LHCN-M2 (cell line): ENCODE results near the gene AKIRIN1. TPM values are rescaled to one million over a fixed set of nuclear protein-coding genes. Genes with fewer than 3 reads are reported as not detected.
"Not testable (repeated sequence)": the region's sequence is repeated elsewhere in the genome, so short reads cannot be mapped to it uniquely, and the experiment has no call there.

ENCODE experiments used
- DNase-seq: peaks from one replicate; pipeline ENCODE4 v3.0.0-alpha.2; 2012; ENCODE audit warnings: low read depth
- polyA plus RNA-seq: library from polyadenylated mRNA; unstranded; fragments of >200 nt; gene quantifications from one replicate; pipeline ENCODE4 v1.2.1, GENCODE V29; 2012; ENCODE audit warnings: missing spikeins
- total RNA-seq: library from RNA; depleted of rRNA; stranded (reverse); fragments of >200 nt; gene quantifications from 2 replicates; pipeline ENCODE4 v1.2.3, GENCODE V29; 2014; rRNA removed

Gene AKIRIN1, protein sequence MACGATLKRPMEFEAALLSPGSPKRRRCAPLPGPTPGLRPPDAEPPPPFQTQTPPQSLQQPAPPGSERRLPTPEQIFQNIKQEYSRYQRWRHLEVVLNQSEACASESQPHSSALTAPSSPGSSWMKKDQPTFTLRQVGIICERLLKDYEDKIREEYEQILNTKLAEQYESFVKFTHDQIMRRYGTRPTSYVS
- total RNA-seq = 52.4 and 52.6 TPM in 2 replicates
- polyA plus RNA-seq = 27.0 TPM

DNA sequence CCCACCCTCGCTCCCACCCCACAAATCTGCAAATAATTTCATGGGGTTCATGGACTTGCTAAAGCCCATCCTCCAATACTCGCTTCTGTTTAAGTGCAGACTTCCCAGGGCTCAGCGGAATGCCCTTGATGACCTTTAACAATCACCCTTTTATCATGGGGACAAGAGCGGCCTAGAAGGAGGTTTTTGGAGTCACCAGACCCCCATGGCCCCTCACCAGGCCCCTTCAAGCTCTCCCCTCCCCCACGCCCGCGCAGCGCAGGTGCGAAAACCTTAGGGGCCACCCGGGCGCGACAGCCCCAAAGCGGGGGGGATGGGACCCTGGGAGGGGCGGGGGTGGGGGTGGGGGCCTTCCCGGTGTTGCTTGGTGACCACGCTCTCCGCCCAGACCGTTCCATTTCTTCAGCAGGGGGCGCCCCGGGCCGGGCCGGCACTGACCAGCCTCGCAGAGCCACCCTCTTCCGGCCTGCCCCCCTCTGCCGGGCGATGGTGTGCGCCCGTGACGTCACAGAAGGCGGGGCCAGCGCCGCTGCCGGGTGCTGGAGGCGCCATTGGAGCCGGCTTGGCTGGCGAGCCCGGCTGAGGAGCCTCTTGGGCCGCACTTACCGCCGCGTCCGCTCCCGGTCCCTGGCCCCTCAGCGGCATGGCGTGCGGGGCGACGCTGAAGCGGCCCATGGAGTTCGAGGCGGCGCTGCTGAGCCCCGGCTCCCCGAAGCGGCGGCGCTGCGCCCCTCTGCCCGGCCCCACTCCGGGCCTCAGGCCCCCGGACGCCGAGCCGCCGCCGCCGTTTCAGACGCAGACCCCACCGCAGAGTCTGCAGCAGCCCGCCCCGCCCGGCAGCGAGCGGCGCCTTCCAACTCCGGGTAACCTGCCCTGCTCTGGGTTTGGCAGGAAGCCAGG is at the start of gene AKIRIN1:
TSS of gene AKIRIN1 (plus strand) at position 539 of the 900 bp plus-strand sequence. CDS start at position 644, 105 bp downstream.
- peak; percentile 95 for DNase-seq

DNA sequence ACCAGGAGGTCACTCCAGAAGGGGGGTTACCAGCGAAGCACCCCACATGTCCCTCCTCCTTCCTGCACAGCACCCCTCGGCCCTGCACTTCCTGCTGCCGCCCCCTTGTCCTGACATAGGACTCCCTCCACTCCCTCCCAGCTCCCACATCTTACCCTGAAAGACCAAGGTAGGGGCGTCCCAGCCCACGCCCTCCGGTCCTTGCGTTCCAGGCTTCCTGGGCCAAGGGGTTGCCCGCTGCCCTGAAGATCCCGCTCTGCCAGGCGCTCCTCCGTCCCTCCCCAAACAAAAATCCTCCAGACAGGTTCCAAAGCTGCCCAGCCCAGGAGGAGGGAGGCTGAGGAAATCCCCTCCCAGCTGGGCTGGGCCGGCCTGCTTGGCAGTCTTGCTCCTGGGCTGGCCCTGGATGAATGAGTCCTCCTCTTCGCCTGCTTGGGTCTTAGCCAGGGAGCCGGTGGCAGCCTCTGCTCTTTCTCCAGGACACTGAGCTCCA is 49.5 kb upstream of the AKIRIN1 start, which contains the start of gene RHBDL2:
TSS of gene RHBDL2 (minus strand) at position 304 of the 493 bp plus-strand sequence. CDS start 22,618 bp downstream, outside the sequence.
- DNase-seq = peak; percentile 44

DNA sequence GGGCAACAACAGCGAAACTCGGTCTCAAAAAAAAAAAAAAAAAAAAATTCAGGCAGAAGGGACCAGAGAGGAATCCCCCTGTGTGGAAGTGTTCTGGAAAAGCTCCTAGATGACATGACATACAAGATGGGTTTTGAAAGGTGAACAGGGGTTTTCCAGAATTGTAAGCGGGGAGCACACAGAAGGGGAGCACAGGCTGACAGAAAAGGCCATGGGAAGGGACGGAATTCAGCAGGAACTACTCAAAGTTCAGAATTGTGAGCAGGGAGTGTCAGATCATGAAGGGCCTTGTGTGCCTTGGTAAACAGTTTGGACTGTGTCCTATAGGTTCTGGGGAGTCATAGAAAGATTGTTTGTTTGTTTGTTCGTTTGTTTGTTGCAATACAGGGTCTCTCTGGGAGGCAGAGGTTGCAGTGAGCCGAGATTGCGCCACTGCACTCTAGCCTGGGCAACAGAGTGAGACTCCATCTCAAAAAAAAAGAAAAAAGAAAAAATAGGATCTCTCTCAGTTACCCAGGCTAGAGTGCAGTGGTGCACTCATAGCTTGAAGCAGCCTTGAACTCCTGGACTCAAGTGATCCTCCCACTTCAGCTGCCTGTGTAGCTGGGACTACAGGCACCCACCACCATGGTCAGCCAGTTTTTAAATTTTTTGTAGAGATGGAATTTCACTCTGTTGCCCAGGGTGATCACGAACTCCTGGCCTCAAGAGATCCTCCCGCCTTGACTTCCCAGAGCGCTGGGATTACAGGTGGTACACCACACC is 48.2 kb upstream of the AKIRIN1 start:
- no peak for DNase-seq

DNA sequence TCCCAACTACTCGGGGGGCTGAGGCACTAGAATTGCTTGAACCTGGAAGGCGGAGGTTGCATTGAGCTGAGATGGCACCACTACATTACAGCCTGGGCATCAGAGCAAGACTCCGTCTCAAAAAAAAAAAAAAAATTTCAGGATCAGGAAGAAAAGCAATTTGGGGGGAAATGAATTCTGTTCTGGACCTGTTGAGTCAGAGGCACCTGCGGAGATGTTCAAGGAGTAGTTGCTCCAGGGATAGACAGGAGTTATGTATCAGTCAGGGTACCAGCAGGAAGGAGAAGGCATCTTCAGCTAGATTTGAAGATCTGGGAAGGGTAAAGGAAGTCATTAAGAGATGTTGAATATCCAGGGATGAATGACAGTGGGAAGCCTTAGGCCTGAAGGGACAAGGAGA is 46.5 kb upstream of the AKIRIN1 start:
- DNase-seq = no peak

DNA sequence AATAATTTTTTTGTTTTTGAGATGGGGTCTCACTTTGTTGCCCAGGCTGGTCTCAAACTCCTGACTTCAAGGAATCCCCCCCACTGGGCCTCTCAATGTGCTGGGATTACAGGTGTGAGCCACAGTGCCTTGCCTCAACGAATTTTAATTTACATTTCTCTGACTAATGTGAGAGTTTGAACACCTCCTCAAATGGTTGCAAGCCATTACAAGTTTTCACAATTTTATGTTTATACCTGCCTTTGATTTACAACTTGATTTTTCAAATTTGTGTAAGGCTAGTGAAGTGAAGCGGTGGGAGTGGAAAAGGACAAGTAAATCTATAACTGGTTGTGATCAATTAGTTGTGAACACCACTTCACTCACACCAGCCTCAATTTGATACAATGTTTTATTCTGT is 40.5 kb upstream of the AKIRIN1 start:
- no peak for DNase-seq

DNA sequence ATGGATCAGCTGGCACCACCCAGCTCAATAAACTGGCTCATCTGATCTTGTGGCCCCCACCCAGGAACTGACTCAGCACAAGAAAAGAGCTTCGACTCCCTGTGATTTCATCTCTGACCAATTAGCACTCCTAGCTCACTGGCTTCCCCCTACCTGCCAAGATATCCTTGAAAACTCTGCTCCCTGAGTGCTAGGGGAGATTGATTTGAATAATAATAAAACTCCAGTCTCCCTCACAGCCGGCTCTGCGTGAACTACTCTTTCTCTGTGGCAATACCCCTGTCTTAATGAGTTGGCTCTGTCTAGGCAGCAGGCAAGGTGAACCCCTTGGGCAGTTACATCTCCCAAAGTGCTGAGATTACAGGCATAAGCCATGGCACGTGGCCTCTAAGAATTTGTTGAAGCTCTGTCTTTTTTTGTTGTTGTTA is 37.6 kb upstream of the AKIRIN1 start:
- no peak for DNase-seq

DNA sequence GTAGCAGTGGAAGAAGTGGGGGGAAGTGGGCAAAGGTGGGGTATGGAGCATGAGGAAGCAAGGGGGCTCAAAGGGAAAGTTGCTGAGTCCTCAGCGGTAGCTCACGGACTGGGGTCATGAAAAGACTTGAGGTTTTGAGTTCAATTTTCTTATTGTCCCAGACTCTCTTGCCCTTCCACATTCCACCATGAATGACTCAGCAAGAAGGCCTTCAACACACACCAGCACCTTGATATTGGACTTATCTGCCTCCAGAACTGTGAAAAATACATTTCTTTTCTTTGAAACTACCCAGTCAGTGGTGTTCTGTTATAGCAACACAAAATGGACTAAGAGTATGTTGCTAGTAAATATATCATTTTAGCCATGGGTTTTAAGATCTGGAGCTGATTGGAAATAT is 32.1 kb upstream of the AKIRIN1 start:
- peak; percentile 26 for DNase-seq

DNA sequence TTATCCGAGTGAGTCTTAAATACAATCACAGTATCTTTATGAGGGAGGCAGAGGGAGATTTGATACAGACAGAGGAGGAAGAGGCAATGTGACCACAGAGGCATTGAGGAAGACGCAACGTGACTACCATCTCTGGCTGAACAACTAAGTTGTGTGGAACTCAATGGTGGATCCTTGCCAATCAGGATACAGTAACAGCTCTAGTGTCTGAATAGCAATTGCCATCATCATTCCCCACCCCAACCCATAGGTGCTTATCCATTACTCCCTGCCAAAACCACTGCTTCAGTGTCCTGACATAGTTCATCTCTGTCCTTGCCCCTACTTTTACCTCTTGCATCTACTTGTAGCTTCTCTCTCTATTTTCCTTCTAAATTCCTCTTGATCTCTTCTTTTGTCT is 29.0 kb upstream of the AKIRIN1 start:
- DNase-seq = peak; percentile 58

DNA sequence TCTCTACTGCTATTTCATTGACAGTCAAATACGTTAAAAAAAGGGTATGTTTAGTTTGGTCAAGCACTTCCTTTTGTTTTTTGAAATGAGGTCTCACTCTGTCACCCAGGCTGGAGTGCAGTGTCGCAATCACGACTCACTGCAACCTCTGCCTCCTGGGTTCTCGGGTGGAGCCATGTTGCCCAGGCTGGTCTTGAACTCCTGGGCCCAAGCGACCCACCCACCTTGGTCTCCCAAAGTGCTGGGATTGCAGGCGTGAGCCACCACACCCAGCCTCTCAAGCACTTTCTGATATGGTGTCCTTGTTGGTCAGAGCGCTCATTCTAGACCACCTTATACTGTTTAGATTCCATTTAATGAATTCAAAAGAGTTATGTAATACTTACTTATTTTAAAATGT is 28.5 kb upstream of the AKIRIN1 start:
- DNase-seq = peak; percentile 56

DNA sequence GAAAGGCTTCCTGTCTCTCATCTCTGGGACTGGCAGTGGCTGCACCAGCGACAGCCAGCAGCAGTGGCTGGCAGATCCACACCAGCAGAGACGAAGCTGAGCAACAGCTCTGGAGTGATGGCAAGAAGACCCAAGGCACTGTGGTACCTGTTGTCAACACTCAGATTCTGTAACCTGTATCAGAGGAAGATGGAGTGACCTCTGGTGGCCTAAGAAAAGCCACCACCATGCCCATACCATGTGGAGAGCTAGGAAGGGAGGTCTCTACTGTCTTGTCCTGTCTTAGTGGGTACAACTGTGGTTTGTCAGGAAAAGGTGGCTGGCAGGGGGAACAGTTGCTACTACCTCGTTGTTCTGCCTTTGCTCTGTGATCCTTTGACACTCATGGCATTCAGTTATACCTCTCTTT is 26.9 kb upstream of the AKIRIN1 start:
- no peak for DNase-seq

DNA sequence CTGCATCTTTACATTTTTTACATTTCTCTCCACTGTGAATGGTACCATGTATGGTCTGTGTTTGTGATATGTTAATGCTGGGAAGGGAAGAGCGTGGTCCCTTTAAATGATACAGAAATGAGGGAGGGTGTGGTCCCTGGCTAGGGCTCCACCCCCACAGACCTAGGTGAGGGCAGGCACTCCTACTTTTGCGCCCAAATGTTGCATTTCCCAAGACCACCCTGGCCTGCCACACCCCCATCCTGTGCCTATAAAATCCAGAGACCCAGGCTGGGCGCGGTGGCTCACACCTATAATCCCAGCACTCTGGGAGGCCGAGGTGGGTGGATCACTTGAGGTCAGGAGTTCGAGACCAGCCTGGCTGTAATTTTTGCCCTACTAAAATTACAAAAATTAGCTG is 17.9 kb upstream of the AKIRIN1 start:
- DNase-seq = not testable (repeated sequence)

DNA sequence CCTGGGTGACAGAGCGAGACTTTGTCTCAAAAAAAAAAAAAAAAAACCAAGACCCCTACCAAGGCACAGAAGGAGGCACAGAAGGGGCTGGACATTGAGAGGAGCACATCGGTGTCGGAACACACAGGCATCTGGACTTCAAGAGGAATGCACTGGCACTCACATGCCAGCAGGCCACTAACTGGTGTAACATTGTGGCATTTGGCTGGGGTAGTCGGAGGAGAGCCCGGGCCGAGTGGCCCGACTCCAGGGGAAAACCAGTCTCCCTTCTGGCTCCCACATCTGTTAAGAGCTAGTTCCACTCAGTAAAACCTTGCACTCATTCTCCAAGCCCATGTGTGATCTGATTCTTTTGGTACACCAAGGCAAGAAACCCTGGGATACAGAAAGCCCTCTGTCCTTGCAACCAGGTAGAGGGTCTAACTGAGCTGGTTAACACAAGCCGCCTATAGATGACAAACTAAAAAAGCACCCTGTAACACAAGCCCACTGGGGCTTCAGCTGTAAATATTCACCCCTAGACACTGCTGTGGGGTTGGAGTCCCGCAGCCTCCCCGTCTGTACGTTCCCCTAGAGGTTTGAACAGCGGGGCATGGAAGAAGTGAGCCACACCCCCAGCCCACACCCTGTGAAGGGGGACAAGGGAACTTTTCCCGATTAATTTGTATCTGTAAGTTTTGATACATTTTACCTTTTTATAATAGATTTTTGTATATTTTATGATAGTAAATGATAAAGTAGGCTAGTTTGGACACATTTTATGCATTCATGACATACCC is 17.2 kb upstream of the AKIRIN1 start:
- no peak for DNase-seq

DNA sequence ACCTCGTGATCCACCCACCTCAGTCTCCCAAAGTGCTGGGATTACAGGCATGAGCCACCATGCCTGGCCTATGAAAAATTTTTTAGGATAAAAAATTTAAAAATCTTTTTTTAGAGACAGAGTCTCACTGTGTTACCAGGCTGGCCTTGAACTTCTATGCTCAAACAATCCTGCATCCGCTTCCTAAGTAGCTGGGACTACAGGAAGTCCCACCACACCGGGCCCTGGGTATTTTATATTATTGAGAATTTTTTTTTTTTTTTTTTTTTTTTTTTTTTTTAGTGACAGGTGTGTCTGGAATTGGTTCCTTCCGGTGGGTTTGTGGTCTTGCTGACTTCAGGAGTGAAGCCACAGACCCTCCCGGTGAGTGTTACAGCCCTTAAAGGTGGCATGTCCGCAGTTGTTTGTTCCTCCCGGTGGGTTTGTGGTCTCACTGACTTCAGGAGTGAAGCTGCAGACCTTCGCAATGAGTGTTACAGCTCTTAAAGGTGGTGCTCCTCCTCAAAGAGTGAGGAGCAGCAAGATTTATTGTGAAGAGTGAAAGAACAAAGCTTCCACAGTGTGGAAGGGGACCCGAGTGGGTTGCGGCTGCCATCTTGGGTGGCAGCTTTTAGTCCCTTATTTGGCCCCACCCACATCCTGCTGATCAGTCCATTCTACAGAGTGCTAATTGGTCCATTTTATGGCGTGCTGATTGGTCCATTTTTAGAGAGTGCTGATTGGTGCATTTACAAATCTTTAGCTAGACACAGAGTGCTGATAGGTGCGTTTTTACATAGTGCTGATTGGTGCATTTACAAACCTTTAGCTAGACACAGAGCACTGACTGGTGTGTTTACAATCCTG is 13.5 kb upstream of the AKIRIN1 start:
- not testable (repeated sequence) for DNase-seq

DNA sequence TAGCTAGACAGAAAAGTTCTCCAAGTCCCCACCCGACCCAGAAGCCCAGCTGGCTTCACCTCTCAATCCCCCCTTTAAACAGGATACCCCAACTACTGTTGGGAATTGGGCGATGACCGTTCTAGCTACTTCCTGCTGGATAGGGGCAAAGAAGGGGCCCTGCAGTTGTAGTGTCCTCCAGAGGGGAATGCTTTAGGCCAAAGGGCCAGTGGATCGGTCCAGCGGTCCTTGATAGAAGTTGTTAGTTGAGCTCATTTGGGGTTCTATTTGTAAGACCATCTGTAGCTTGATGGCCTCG is 12.9 kb upstream of the AKIRIN1 start:
- DNase-seq = not testable (repeated sequence)

DNA sequence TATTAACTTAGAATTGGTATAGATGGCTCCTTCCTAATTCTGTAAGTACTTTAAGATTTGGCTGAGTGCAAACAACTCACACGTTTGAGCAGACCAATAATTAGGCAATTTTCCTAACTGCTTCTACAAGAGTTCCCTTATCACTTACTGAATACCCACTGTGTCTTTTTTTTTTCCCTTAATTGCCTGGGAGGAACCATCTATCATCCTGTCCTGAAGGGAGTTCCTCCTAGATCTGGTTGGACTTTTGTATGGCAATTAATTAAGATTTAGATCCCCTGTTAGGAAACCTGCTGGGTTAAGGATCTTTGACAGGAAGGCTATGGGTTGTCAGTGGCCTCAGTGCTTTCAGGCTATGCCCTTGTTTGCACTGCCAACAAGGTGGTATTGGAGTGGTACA is 11.7 kb upstream of the AKIRIN1 start:
- DNase-seq = not testable (repeated sequence)

DNA sequence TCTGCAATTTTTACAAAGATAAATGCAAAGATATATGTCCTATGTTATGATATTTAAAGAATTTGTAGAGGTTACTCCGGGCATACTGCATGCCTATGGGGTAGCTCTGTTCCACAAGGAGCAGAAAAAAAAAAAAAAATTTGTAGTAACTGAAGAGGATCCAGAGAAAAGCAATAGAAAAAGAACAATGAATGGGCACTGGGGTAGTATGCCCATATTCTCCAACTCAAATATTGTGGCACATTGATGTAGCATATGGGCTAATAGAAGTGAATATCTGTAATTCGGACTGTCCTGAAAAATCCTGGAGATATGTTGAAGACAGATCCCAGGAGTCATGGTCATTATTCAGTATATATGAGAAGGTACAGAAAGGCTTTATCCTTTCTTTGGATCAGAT is 1.1 kb upstream of the AKIRIN1 start:
- DNase-seq = no peak

DNA sequence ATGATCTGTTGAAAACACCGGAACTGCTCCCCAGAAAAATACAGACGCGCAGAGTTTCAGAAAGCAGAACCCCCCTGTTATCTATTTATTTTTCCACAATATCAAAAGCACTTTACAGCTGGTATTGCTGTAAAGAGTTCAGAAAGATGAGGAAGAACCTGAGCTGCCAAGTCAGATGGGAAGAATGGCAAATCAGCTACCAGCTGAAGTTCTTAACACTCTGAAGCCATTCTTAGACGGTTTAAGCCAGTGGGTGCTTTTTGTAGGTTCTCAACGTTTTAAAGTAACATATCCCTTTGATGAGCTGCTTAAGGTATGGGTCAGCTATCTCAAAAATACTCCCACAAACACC is 714 bp upstream of the AKIRIN1 start:
- no peak for DNase-seq

DNA sequence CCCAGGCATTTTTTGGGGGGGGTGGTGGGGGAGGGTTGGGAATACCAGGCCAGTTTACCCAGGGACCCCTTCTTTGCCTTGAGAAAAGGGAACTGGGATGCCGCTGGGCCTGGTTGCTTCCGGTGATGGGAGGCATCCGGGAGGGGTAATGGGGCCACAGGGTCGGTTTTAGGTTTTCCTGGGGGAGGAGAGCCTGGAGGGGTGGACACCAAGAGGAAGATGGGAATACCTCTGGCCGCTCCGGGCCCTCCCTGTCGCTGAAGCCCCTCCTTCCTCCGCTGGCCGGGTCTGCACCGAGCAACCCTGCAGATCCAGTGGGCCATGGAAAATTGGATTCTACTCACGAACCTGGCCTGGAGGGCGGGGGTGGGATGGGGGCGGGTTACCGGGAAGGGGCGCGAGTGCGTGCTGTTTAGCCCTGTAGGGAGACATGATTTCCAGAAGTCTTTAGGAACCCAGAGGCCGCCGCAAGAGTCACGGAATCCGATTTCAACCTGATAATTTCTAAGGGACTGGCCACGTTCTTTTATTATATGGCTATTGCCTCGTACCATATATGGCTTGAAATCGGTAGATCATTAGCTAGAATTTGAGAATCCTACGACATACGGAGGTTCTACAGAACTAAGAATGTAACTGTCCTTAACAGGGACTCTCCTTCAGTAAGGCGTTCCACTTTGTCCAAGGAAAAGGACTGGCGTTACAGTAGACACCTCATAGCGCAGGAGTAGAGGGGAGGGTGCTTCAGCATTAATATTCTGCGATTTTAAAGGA is 749 bp downstream of the AKIRIN1 start:
- DNase-seq = peak; percentile 23

DNA sequence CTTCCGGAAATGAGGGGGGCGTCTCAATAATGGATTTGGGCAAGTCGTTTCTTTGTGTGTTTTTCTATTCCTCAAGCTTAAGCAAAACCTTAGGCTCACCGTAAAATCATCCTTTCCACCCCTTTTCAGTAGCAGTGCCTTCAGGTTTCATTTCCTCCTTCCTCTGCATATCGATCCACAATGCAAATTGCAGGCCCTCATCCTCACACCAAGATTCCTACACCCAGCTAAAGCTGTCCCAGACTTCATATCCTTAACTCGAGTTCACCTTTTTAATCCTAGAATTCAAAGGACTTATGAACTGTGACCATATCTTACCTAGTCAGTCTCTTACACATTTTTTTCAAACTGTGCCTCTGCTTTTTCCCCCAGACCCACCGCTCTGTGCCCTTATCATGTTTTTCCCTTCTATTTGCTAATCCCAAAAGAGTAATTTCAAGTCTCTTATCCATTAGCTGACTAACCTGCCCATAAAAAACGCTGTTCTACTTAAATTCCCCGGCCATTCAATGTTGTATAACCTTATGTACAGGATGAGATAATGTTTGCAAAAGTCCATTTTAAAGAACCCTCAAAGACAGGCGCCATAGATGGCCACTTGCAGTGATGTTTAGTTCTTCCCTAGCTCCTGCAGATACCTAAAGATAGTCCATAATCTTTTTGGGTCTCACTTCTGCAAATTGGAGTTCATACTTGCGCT is 1.5 kb downstream of the AKIRIN1 start:
- DNase-seq = no peak
